ENCODE results near the gene KLF2. TPM values are rescaled to one million over a fixed set of nuclear protein-coding genes. Genes with fewer than 3 reads are reported as not detected.

KLF2 gene
- total RNA-seq, 2 experiments from 2014 or later = 0.46 to 0.84 TPM

DNA sequence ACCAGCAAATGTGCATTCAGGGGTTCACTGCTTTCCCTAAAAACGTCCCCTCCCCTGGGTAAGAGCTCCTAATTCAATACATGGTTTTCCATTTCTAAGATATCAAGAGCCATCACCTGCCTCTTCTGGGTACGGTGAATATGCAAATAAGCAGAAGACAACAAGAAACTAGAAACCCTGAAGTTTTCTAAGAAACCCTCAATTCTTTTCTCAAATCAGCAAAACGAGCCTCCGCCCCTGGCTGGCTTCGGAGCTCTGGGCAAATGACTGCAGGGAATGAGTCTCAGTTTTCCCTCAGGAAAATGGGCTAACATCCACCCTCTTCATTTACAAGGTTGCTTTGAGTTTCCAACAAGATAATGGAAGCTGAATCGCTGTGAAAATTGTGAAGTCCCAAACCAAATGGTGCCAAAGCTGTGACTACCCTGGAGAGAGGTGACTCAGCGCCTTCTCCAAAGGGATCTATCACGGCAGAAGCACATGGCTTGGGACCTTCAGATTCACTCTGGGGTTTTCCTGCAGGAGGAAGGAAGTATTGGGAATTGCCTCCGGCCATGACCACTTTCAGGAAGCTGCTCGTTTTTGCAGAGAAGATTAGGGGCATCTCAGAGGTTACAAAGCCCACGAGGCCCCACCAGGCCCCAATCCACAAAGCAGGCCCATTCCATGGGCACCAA lies 26.6 kb downstream of the KLF2 start:
- ChIA-PET CTCF (interaction anchor here (0.6 kb wide), 1 partner anchor 97 kb away, joined by 4 read pairs; no protein-coding TSS in a partner anchor), POLR2A (no interaction called here)

DNA sequence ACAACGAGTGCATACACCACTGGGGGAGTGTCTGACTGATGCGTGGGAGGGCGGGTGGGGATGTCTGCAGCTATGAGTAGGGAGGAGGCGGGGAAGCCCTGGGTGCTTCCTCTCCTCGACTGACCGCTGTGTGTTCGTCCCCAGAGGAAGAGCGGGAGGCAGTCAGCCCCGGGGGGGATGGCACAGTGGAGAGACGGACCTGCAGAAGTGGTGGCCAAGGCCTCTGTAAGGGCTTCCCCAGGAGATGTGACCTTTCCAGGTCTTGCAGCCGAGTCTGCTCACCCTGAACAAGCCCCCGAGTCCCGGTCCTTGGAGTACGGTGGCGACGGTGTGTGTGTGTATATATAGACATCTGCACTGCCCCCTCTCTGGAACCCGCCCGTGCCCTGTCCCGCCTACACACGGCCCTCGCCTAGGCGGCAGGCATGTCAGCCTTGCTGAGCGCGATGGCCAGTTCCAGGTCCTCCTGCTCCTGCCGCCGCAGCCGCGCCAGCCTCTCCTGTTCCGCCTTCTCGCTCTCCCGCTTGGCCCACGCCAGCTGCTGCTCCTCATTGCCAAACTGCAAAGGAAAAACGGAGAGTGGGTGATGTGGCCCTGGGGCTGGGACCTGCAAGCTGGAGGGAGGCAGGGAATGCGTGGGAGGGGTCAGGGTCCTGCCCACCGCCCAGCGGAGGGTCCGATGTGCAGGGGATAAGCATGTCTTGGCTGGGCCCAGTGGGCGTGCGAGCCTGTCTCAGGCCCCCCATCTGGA lies 30.8 kb downstream of the KLF2 start:
- POLR2A ChIA-PET = interaction anchor here (0.6 kb wide), 1 partner anchor 87 kb away, joined by 3 read pairs; no protein-coding TSS in a partner anchor

DNA sequence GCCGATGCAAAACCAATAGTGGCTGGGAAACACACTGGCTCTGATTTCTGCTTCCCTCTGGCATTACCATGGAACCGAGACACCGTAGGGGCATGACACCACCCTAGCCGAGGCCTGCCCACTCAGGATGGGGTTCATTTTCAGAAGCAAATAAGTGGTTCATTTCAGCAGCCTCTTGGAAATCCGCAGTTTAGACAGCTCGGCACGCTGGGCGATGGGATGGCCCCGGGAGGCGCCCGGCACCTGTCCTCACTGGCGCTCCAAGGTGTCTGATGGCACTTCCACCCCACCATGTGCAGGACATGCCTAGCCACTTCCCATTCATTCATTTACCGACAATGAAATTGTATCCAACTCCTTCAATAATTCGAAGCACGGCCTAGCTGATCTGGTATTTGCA lies 33.8 kb downstream of the KLF2 start:
- POLR2A ChIA-PET = no interaction called here
- CTCF ChIA-PET = interaction anchor here (1.6 kb wide), 1 partner anchor 18 kb away, joined by 3 read pairs; no protein-coding TSS in a partner anchor

More for the DNA sequence above, 30.8 kb downstream of the KLF2 start:
- CTCF ChIA-PET = interaction anchor here (1.1 kb wide), 1 partner anchor 11 kb away, joined by 3 read pairs; no protein-coding TSS in a partner anchor

GRCh38 chr19:16359074-16359473 lies 34.4 kb downstream of the KLF2 start:
- ChIA-PET POLR2A (no interaction called here), CTCF (interaction anchor here (0.7 to 1.6 kb wide), 3 partner anchors 17 to 111 kb away, joined by 3 read pairs; no protein-coding TSS in a partner anchor)

GRCh38 chr19:16359964-16360363 lies 35.3 kb downstream of the KLF2 start:
- POLR2A ChIA-PET = no interaction called here

GRCh38 chr19:16360738-16361137 lies 36.1 kb downstream of the KLF2 start:
- CTCF ChIA-PET = interaction anchor here (1.2 to 1.6 kb wide), 2 partner anchors 17 to 21 kb away, joined by 3 to 4 read pairs; no protein-coding TSS in a partner anchor

More at GRCh38 chr19:16359964-16360363, 35.3 kb downstream of the KLF2 start:
- CTCF ChIA-PET = interaction anchor here (1.5 kb wide), 1 partner anchor 18 kb away, joined by 3 read pairs; no protein-coding TSS in a partner anchor

GRCh38 chr19:16361254-16361653 lies 36.6 kb downstream of the KLF2 start:
- POLR2A ChIA-PET = interaction anchor here (1.2 kb wide), 1 partner anchor 19 kb away, joined by 3 read pairs; no protein-coding TSS in a partner anchor
- CTCF ChIA-PET = interaction anchor here (0.8 to 1.6 kb wide), 3 partner anchors 17 to 22 kb away, joined by 3 to 4 read pairs (median 3); no protein-coding TSS in a partner anchor

More at GRCh38 chr19:16360738-16361137, 36.1 kb downstream of the KLF2 start:
- POLR2A ChIA-PET = no interaction called here

- ChIA-PET CTCF (interaction anchor here (0.7 to 1.6 kb wide), 3 partner anchors 10 to 23 kb away, joined by 3 to 4 read pairs (median 3); no protein-coding TSS in a partner anchor), POLR2A (interaction anchor here (0.6 to 1.2 kb wide), 2 partner anchors 20 to 23 kb away, joined by 3 to 4 read pairs; no protein-coding TSS in a partner anchor)
These were observed 37.3 kb downstream of the KLF2 start for GRCh38 chr19:16361926-16362325.

GRCh38 chr19:16363133-16363851 lies 38.7 kb downstream of the KLF2 start:
- ChIA-PET POLR2A (interaction anchor here (0.6 kb wide), 1 partner anchor 166 kb away, joined by 4 read pairs; no protein-coding TSS in a partner anchor), CTCF (no interaction called here)

DNA sequence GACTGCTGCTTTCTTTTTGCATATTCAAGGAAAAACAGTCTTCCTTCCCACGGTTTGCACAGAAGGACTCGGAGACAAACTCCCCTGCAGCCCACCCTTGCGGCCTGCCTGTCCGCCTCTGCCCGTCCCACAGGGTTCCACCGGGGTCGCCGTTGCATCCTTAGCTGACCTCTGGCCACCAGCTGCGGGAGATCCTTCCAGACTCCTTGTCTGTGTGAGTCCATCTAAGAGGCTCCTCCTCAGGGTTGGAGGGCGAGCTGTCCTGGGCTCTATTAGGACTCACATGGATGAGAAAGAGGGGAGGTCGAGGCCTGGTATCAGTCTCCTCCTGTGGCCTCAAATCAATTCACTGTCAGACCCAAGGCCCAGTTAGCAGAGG lies 39.2 kb downstream of the KLF2 start:
- ChIA-PET CTCF (no interaction called here), POLR2A (interaction anchor here (0.6 kb wide), 1 partner anchor 167 kb away, joined by 4 read pairs; no protein-coding TSS in a partner anchor)

GRCh38 chr19:16364231-16364865 lies 39.7 kb downstream of the KLF2 start:
- CTCF ChIA-PET = interaction anchor here (1.1 to 1.9 kb wide), 2 partner anchors 13 to 21 kb away, joined by 4 to 7 read pairs; no protein-coding TSS in a partner anchor

GRCh38 chr19:16365300-16365996 lies 40.8 kb downstream of the KLF2 start:
- POLR2A ChIA-PET = interaction anchor here (1.4 to 2.3 kb wide), 3 partner anchors 23 to 41 kb away, joined by 3 to 9 read pairs (median 5); partner anchors contain the start of gene KLF2
- CTCF ChIA-PET = interaction anchor here (0.6 to 2.6 kb wide), 5 partner anchors 11 to 117 kb away, joined by 4 to 11 read pairs (median 4); no protein-coding TSS in a partner anchor

More at GRCh38 chr19:16364231-16364865, 39.7 kb downstream of the KLF2 start:
- POLR2A ChIA-PET = no interaction called here

- ChIA-PET POLR2A (interaction anchor here (1.4 to 2.3 kb wide), 4 partner anchors 24 to 42 kb away, joined by 3 to 9 read pairs (median 7); partner anchors contain the start of gene KLF2), CTCF (interaction anchor here (0.6 to 2.6 kb wide), 7 partner anchors 11 to 119 kb away, joined by 3 to 11 read pairs (median 4); no protein-coding TSS in a partner anchor)
These were observed 41.4 kb downstream of the KLF2 start for GRCh38 chr19:16366056-16366432.

GRCh38 chr19:16366433-16367260 lies 42.0 kb downstream of the KLF2 start:
- ChIA-PET CTCF (interaction anchor here (0.6 to 2.6 kb wide), 8 partner anchors 12 to 120 kb away, joined by 3 to 11 read pairs (median 4); no protein-coding TSS in a partner anchor), POLR2A (interaction anchor here (1.4 to 2.3 kb wide), 4 partner anchors 24 to 42 kb away, joined by 3 to 9 read pairs (median 7); partner anchors contain the start of gene KLF2)

- CTCF ChIA-PET = interaction anchor here (0.6 to 2.6 kb wide), 6 partner anchors 15 to 121 kb away, joined by 3 to 11 read pairs (median 4); no protein-coding TSS in a partner anchor
- POLR2A ChIA-PET = interaction anchor here (0.6 to 2.3 kb wide), 5 partner anchors 25 to 248 kb away, joined by 3 to 11 read pairs (median 9); no protein-coding TSS in a partner anchor
These were observed 42.6 kb downstream of the KLF2 start for GRCh38 chr19:16367261-16367683.

All from activated CD8-positive, alpha-beta memory T cell treated with anti-CD3 and anti-CD28 coated beads for 36 hours (primary cell).